Vagina (tissue), 2 donors: ENCODE data around the gene GRIK2.

Source experiments
- POLR2A ChIP-seq, 2 donors: fragments of 450-650 bp; IDR thresholded peaks; one replicate each; pipeline ENCODE4 v1.6.1; 2017; ENCODE audit warnings: antibody characterized with exemption in 2 of 2, mild to moderate bottlenecking in 2 of 2, moderate library complexity in 2 of 2
- POLR2AphosphoS5 ChIP-seq, 2 donors: sonication (generic); formaldehyde crosslinking; IDR thresholded peaks; one replicate each; pipeline ENCODE4 v1.9.0; 2017; ENCODE audit warnings: antibody characterized with exemption in 2 of 2, mild to moderate bottlenecking in 2 of 2, low read depth in 1 of 2; ENCODE audit not compliant: insufficient read depth in 1 of 2
- TF ChIP-seq, protein P1 (sequence below), 3 experiments: fragments of 450-650 bp in 2 of 3; fragments of 200-600 bp in 1 of 3; sonication (generic) in 1 of 3; IDR thresholded peaks; one replicate each; pipeline ENCODE4 v1.5.1; 2017 to 2019; ENCODE audit warnings: antibody characterized with exemption in 3 of 3, mild to moderate bottlenecking in 2 of 3, moderate library complexity in 2 of 3

DNA sequence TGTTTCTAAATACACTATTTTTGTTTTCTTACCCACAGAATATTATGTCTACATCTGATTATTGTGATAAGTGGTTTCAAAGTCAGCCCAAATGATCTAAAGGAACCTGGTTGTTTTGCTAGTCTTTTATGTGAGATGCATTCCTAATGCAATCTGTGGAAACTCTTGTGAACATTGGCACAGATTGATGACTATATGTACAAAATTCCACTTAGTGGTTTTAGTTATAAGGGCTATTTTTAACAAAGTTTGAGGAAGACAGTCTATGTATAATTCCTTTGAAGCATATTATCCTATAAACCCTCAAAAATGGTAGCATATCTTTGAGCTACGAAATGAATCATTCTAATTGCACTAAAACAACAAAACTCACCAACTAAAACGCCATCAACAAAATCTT is 140.9 kb downstream of the GRIK2 start:
- TF ChIP-seq, protein P1, sequence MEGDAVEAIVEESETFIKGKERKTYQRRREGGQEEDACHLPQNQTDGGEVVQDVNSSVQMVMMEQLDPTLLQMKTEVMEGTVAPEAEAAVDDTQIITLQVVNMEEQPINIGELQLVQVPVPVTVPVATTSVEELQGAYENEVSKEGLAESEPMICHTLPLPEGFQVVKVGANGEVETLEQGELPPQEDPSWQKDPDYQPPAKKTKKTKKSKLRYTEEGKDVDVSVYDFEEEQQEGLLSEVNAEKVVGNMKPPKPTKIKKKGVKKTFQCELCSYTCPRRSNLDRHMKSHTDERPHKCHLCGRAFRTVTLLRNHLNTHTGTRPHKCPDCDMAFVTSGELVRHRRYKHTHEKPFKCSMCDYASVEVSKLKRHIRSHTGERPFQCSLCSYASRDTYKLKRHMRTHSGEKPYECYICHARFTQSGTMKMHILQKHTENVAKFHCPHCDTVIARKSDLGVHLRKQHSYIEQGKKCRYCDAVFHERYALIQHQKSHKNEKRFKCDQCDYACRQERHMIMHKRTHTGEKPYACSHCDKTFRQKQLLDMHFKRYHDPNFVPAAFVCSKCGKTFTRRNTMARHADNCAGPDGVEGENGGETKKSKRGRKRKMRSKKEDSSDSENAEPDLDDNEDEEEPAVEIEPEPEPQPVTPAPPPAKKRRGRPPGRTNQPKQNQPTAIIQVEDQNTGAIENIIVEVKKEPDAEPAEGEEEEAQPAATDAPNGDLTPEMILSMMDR (IDR thresholded peaks at IDR 0.05) = no peak
- TF ChIP-seq POLR2AphosphoS5 (IDR thresholded peaks at IDR 0.05; ENCODE audit: insufficient read depth in 1 of 2, low read depth in 1 of 2) = no peak
- no peak for TF ChIP-seq POLR2A (IDR thresholded peaks at IDR 0.05)
